RCC 7860 (cell line): ENCODE data around the gene CAPN7.
A peak's percentile ranks its signal among the peaks of the same experiment; 100 is the strongest.

Experiments used
- DNase-seq: peaks from one replicate; pipeline ENCODE4 v3.0.0-alpha.2; 2015; ENCODE audit warnings: low spot score
- FAIRE-seq: peaks from 2 replicates; lab custom pipeline; 2012; peaks lifted over from hg19 to GRCh38; lab: Jason Lieb, UNC

Gene CAPN7

DNA sequence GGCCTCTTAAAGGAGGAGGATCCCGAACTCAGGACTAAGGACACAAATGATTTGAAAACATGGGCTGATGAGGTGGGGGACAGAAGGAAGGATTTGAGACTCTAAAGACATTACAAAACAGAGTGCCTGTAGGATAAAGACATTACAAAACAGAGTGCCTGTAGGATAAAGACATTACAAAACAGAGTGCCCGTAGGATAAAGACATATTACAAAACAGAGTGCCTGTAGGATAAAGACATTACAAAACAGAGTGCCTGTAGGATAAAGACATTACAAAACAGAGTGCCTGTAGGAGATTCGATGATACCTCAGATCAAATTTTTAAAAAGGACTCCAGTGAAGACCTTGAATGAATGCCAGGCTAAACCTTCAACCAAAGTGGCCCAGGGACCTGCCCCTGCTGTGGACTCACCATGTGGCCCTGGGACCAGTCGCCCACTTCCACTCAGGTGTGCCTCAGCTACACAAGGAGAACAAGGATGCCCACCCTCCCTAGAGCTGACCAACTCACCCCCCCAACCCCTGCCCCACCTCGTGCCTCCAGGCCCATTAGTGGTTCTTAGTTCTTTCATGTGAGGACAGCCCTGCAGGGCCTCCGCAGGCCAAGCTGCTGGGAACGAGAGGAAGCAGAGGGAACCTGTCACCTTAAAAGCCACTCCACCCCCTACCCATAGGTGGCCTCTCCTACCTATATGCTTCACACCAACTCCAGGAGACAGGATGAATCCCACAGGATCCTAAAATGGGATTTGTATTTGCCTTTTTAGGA is 66.6 kb downstream of the CAPN7 start:
- DNase-seq = no peak
- FAIRE-seq = no peak

DNA sequence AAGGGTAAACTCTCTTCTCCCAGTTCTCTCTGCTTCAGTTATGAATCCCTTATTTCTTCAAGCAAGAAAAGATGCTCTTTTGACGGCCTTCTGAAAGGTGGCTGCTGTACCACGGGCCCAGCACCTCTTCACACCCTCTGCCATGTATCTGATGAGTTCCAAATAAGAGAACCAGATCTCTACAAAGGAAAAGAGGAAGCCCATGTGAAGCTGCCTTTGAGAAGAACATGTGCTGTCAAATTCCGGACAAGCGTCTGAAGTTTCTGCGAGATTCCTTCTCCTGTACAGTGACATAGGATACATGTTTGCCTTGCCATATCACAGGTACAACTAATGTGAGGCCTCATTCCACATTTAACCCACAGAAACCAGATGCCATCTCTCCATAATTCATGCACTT is 67.2 kb downstream of the CAPN7 start:
- DNase-seq = no peak
- no peak for FAIRE-seq

DNA sequence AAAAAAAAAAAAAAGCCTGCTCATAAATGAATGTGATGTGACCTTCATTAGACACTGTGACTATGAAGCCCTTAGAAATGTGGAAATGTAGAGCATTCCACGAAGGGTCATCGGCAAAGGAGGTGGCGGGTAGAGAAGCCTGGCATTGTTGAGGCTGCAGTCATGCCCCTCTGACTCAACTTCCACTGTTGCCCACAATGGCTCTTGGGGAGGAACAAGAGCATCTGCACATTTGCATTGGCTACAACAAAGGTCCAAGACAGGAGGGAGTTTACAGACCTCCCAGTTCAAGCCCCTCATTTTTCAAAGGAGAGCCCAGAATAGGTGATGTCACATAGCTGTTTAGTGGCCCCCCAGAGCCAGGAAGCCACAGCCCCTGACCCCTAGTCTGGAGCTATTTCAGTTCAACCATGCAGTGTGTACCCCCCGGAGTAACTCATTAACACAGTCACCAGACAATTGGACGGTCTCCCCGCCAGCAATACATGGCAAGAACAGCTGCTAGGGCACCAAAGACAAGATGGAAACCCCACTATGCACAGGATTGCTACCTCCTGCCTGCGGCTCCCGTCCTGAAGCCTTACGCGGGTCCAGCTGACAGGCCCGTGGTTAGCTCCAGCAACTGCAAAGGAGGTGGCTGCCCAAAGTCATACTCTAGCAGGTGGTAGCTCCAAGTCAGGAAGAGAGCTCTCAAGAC is 70.1 kb downstream of the CAPN7 start:
- DNase-seq = peak; percentile 13
- no peak for FAIRE-seq

DNA sequence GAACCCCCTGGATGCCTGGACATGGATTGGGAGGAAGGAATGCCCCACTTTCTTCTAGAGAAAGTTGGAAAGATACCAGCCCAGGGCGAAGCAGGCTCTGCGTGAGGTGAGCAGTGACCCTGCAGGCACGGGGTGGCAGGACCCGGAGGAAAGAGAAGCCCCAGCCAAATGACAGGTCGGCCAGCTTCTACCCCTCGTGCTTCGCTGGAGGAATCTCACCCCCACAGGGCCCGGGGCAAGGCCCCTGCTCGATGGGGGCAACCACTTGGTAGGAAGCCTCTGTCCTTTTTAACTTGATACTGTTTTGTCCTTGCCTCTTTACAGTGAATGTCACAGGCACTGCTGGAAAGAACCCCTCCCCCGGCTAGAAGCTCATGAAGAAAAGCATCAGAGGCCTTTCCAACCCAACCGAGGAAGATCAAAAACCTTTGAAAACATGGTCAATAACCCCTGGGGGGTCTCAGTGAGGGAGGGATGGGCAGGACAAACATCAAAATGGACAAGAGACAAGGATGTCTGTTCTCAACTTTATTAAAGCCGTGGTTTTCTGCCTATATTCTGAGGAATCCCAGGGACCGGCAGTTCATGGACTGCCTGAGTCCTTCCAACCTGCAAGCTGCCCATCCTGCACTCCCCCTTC is 71.9 kb downstream of the CAPN7 start:
- FAIRE-seq = no peak
- DNase-seq = no peak

DNA sequence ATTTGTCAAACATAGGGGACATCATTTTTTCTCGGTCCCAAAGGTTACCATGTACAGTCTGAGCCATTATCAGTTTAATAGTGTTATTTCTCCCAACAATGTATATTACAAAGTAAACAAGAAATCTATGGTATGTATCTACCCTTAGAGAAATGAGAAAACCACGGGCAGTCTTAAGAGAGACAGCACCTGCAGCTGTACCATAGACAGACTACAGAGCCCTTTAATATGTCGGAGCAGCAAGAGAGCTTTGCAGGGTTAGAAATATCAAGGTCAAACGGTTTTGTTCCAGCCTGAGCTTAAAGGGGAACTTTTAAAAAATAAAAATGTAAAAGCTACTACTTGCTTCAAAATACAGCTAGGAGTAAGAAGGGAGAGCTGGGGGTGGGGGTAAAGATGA is 73.2 kb downstream of the CAPN7 start:
- DNase-seq (no peak), FAIRE-seq (no peak)

DNA sequence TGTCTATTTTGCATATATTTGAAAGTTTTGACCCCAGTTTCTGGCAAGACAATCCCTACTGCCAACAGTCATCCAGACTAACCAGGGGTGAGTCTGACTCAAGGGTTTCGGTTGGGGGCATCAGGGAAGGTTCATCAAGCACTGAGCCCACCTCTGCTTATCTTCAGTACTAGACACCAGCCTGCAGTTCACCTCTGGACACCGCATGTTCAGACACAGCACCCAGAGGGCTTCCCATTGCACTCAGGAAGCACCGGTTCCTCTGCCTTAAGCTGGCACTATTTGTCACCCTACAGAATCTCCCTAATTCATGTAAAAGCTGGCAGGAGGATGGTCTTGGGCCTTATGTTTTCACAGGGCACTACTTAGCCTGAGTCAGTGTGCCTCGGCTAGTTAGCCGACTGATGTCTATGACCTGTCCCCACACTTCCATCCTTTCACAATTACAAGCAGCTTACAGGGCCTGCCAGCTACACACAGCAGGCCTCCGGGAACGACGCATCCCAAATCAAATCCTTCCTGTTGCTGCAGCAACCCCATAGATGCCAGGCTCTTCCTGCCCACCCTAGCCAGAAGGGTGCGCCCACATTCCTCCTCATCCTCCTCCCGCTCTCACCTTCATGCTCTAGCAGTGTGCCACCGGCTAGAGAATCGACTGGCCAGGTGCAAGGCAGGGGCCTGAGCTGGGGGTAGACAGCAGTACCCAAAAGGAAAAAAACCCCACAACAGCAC is 73.8 kb downstream of the CAPN7 start:
- DNase-seq = no peak
- no peak for FAIRE-seq

DNA sequence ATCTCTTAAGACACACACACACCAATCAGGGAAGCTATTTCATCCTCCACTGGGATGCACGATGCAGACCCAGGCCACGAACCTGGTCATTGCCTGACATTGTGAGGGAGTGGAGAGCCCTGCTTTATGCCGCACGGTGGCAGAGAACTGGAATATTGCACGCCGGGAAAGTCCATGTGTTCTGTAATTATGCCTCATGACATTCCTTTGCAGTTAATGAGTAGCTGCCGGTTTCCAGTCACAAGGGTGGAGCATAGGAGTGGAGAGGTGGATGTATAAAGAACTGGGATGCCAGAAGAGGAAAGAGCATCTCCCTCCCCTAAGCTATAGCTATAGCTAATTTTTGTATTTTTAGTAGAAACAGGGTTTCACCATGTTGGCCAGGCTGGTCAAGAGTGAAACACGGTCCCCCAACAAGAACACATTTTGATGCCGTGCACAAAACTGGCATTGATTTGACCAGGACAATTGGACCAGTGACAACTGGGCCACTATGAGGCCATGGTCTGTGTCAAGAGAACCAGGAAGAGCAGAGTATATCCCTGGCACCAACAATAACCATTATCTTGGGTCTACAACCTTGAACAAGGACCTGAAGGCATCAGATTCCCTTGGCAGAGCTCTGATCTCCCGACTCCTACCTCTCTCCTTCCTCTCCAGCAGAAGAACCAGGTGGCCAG is 74.9 kb downstream of the CAPN7 start:
- FAIRE-seq (no peak), DNase-seq (peak; percentile 8)

DNA sequence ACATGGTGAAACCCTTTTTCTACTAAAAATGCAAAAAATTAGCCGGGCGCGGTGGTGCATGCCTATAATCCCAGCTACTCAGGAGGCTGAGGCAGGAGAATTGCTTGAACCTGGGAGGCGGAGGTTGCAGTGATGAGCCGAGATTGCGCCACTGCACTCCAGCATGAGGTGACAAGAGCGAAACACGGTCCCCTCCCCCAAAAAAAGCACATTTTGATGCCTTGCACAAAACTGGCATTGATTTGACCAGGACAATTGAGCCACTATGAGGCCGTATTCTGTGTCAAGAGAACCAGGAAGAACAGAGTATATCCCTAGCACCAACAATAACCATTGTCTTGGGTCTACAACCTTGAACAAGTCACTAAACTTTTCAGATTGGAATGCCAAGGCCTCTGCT is 75.8 kb downstream of the CAPN7 start:
- FAIRE-seq = no peak
- DNase-seq = no peak

DNA sequence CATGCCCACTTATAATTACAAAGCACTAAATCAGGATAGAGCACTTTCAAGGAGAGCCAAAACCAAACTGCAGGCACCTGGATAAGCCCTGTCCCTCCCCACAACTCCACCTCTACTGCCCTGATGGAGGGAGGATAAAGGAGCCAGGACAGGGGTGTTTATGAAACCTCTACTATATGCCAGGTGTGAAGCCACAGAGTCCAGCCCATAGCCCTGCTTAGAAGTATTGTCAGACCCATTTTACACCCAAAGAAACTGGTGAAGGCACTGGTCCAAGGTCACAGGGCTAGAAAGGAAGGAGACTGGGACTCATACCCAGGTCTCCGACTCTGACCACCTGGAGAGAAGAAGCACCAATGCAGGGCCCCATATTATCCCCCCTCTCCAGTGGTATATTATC is 77.7 kb downstream of the CAPN7 start:
- DNase-seq (no peak), FAIRE-seq (no peak)

DNA sequence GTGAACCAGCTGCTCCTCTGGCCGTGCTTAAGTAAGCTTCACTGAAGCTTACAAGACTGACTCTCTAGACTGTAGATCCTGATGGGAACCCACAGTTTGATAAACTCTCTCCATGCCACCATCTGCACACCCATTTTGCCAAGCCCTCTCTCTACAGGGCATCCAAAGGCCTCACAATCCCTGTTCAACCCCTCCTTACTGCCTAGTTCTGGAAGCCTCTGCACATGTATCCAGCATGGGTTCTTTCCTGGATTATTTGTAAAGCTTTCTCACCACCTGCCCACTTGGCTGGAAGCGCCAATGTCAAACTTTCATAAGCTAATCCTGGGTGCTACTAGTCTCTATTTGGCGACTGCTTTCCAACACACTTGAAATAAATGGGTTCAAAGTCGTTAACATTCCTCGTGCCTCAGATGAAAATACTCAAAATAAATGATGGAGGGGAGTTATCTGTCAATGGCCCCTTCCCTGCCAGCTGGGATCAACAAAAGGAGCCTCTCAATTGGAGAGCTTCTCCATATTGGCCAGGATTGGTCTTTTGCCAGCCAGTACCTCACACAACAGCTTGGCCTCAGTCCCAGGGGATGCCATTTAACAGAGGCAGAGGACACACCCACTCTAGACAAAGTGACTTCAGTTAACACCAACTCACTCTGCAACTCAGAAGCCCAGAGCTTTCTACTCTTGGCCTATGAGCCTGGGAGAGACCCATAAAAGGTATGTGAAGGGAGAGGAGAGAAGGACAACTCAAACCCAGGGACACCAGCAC is 78.3 kb downstream of the CAPN7 start:
- DNase-seq (no peak), FAIRE-seq (no peak)

DNA sequence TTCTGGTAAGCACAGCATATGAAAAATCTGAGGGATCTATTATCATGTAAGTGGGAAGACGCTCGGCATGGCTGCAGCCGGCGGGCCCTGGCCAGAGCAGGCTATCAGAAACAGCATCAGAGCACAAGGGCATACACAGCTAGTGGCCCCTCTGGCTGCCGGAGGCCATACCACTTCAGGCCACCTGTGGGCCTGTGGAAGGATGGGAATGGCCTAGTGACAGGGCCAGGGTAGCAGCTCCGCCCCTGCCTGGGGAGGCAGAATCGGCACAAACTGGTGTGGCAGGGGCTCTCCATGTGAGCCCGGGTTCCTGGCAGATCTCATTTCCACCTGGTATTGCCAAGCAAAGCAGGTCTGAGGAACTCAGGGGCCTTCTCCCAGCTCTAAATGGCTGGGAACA is 80.0 kb downstream of the CAPN7 start:
- no peak for FAIRE-seq
- no peak for DNase-seq

DNA sequence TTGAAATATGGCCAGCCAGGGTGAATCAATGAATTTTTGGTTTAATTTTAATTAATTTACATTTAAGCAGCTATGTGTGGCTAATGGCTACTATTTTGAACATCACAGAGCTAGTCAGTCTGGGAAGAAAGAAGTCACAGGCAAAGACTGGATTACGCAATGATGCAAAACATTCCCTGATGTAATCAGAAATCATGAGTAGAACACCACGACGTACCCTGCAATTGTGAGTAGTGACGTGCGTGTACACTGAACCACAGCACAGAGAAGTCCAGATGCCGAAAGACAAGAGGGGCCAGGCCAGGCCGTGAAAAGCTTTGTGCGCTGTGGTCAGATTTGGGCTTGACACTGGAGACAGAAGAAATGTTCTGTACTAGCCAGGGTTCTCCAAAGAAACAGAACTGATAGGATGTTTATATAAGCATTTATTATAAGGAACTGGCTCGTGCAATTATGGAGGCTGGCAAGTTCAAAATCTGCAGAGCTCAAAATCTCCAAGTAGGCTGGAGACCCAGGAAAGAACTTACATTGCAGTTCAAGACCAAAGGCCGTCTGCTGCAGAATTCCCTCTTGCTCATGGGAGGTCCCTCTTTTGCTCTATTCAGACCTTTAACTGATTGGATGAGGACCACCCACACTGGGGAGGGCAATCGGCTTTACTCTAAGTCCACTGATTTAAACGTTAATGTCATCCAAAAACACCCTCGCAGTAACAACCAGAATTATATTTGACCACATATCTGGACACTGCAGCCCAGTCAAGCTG is 81.7 kb downstream of the CAPN7 start:
- DNase-seq = no peak

DNA sequence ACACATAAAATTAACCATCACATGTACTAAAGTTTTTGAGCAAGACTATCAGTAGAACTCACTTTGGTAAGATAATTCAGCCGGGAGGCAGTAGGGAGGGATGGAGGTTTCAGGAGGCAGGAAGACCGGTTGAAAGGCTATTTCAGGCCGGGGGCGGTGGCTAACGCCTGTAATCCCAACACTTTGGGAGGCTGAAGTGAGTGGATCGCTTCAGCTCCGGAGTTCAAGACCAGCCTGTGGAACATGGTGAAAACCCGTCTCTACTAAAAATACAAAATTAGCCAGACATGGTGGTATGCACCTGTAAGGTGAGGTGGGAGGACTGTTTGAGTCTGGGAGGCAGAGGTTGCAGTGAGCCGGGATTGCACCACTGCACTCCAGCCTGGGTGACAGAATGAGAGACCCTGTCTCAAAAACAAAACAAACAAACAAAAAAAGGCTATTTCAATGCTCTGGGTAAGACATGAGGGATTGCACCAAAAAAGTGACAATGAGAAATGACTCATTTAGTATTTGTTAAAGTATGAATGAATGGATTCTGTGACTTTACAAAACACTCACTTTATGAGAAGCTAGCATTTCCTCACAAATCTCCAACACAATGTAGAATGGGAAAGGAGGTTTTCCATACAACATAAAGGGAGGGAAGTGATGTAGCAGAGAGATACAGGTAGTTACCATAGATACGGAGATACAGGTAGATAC is 82.4 kb downstream of the CAPN7 start:
- FAIRE-seq (no peak), DNase-seq (no peak)

More for the DNA sequence above, 81.7 kb downstream of the CAPN7 start:
- no peak for FAIRE-seq

DNA sequence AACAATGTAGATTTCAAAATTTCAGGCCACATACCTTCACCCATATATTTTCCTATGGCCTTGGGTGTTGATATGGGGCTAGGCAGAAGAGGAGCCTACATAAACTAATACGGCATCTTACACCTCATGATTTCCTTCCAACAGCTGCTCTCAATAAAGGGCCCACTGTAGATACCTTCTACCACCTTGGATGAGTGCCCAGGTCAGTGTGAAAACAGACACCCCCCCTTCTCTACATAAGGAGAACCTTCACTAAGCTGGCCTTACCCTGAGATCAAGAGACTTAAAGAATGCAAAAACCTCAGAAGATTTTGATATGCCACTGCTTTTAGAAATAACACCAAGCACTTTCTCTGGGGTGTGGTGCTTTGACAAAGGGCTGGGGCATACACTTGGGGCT is 83.6 kb downstream of the CAPN7 start:
- DNase-seq = no peak
- FAIRE-seq = no peak

DNA sequence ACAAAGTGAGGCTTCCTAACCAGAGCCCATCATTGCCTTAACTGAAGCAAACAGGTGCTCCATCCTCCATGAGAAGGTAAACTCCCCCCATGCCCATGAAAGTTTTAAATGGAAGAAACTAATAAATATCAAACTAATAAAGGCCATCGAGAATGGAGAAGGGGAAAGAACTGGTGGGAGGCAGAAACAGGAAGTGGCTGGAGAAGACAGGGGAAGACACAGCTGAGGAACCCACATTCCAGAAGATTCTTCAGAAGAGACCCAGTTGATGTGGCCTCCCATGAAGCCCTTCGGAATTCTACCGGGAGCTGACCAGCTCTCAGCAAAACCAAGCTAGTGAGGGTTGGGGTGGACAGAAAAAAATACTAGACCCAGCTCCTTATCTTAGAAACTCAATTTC is 84.7 kb downstream of the CAPN7 start:
- no peak for DNase-seq
- FAIRE-seq = no peak

DNA sequence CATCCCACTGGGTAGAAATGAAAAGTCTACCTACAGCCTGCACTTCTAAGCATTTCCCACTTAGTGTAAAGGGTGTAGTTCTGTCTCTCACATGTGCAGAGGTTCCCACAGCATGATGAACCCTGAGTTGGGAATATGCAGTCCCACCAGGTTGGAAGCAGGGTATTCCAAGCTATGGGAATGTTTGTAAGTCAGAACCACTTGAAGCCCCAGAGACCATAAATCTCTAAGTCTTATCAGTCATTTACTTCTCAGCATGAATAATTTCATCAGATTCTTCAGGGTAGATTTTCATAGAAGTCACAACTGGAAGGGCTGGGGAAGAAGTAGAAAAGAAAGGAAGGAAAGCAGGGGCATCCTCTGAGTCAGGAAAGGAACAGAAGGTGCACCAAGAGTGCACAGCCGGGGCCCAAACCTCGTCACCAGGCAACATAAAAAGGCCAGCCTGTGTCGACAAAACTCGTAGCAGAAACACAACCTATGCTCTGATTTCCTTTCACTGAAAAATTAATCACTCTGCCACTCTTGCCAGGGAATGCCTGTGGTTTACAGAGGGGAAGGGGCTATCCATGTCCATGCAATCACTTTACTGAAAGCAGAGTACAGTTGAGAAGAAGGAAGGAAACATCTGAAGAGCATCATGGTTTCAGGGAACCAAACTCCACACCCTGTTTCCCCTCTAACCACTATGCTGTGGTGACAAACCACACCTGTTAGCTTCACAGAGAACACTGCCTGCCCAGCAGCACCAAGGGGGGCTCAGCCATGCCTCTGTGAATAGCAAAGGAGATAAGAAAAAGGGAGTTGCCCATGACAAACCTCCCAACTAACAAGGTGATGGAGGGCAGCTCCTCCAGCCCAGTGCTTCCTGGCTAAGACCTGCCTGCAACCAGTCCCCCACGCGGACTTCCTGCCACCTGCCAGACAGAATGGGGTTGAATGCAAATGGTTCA is 85.8 kb downstream of the CAPN7 start:
- DNase-seq = no peak

DNA sequence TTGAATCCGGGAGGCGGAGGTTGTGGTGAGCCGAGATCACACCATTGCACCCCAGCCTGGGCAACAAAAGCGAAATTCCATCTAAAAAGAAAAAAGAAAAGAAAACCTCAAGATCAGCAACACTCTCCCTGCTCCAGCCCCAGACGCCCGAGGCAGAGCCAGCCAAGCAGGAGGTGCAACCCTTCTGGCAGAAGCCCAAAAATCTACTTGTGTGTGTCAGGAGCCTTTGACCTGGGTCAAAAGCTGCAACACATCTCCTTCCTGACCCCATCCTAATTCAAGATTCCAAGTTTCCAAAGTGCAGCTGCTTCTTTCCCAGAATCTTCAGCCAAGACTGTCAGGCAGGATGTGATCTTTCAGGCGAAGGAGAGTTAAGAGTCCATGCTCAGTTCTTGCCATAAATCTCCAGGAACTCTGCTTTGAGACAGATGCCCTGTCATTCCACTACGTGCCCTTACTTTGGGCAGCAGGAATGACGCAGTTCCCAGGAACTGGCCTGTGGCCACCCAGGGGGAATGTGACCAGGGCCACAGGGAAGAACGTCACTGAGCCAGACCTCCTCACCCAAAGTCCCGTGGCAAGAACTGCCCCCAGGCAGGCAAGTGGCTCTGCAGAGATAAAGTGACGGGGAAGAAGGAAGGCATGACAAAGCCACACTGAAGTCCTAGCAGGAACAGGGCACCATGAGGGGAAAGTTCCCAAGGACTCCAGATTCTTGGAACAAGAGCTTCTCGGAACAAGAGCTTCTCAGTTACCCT is 86.9 kb downstream of the CAPN7 start:
- FAIRE-seq (no peak), DNase-seq (peak; percentile 29)

More for the DNA sequence above, 85.8 kb downstream of the CAPN7 start:
- no peak for FAIRE-seq
